Stimulated activated CD4-positive, alpha-beta T cell treated with anti-CD3 and anti-CD28 coated beads, Interleukin-12 subunit alpha, Interleukin-12 subunit beta, amount 100 ng/mL, for 4 hours (primary cell): ENCODE measurements around the gene FKRP.
"Not testable (repeated sequence)": the region's sequence is repeated elsewhere in the genome, so short reads cannot be mapped to it uniquely, and the experiment has no call there.

Experiments
- DNase-seq: peaks from one replicate; pipeline ENCODE4 v3.0.0-alpha.2; 2020

The FKRP gene

GRCh38 chr19:46745521-46746280 is at the start of gene FKRP:
Gene FKRP, plus strand, starts transcription at chr19:46746057. Its CDS starts 9,394 bp downstream, at chr19:46755451.
- DNase-seq = peak; percentile 51

GRCh38 chr19:46696866-46697203 is 49.0 kb upstream of the FKRP start:
- DNase-seq = no peak

GRCh38 chr19:46697204-46697960 is 48.5 kb upstream of the FKRP start:
- no peak for DNase-seq

GRCh38 chr19:46698395-46699321 is 47.2 kb upstream of the FKRP start:
- DNase-seq = no peak

GRCh38 chr19:46700704-46701103 is 45.2 kb upstream of the FKRP start:
- DNase-seq = no peak

GRCh38 chr19:46704379-46705076 is 41.3 kb upstream of the FKRP start:
- peak; percentile 90 for DNase-seq

GRCh38 chr19:46710687-46711086 is 35.2 kb upstream of the FKRP start:
- peak; percentile 22 for DNase-seq

GRCh38 chr19:46712768-46713338 is 33.0 kb upstream of the FKRP start:
- not testable (repeated sequence) for DNase-seq

- DNase-seq = peak; percentile 63
These were observed 31.9 kb upstream of the FKRP start for GRCh38 chr19:46713781-46714443.

- DNase-seq = no peak
These were observed 31.3 kb upstream of the FKRP start for GRCh38 chr19:46714444-46715106.

GRCh38 chr19:46715620-46715974 is 30.3 kb upstream of the FKRP start:
- no peak for DNase-seq

- no peak for DNase-seq
These were observed 29.7 kb upstream of the FKRP start for GRCh38 chr19:46715975-46716671.

- no peak for DNase-seq
These were observed 29.2 kb upstream of the FKRP start for GRCh38 chr19:46716672-46717033.

- DNase-seq = peak; percentile 93
These were observed 28.7 kb upstream of the FKRP start, which contains the start of gene PRKD2 for GRCh38 chr19:46717034-46717715. Gene PRKD2, minus strand, starts transcription at chr19:46717114. Its CDS starts 744 bp downstream, at chr19:46716370.

GRCh38 chr19:46717716-46718143 is 28.1 kb upstream of the FKRP start:
- DNase-seq = no peak

- peak; percentile 39 for DNase-seq
These were observed 27.5 kb upstream of the FKRP start for GRCh38 chr19:46718157-46718933.

- no peak for DNase-seq
These were observed 26.8 kb upstream of the FKRP start for GRCh38 chr19:46718934-46719622.
